ENCODE data around the gene EDRF1.
"Not testable (repeated sequence)": the region's sequence is repeated elsewhere in the genome, so short reads cannot be mapped to it uniquely, and the experiment has no call there.

The EDRF1 gene

DNA sequence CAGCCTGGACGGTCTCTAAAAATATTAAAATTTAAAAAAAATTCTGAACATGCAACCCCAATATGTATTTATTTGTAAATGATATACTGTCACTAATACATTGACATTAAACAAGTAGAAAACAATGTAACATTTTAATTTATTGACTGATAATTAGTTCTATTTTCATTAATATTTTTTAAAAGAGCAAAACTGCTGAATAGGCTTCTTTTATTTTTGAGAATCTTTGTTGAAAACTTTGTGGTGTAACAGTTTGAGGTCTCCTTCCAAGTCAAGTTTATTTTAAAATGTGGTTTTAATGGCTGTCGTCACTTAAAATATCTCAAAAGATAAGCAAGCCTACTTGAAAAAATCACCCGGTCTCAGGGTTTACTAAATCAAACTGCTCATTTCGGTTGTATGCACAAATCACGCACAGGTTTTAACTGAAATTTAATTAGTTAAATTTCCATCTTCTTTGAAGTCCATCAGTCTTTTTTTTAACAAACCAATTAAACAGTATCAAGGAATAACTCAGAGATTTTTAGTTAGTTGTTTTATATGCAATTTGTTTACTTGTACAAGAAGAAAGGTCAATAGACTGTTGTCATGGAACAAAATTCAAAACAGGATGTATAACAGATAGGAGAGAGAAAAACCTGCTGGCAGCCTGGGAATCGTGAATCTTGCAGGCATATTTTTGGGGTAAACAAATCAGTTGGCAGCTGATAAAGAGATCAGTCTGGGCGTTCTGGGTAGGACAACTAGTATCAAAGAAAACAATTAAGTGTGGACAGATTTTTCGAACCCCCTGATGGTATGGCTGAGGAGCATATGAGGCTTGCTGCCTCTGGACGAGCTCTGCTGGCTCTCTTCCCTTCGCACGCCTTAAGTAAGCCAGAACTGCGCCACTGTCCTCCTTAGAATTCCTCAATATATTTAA is 9.7 kb upstream of the EDRF1 start:
- no peak for FAIRE-seq

DNA sequence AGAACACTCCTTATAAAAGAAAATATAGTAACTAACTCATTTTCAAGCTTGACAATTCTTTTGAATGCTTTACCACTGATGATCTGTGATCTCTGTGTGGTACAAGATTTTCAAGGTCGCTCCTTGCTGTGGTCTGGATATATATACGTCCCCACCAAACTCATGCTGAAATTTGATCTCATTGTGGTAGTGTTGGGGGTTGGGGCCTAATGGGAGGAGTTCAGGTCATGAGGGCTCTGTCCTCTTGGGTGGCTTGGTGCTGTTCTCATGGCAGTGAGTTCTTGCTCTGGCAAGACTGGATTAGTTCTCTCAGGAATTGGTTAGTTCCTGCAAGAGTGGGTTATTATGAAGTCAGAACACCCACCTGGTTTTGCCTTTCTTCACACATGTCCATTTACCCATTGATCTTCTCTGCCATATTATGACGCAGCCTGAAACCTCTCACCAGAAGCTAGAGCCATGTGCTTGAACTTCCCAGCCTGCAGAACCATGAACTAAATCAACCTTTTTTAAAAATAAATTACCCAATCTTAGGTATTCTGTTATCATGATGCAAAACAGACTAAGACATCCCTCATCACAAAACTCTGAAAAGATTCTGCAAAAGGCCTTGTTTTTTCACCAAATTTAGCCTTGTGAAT is 8.3 kb upstream of the EDRF1 start:
- no peak for FAIRE-seq

DNA sequence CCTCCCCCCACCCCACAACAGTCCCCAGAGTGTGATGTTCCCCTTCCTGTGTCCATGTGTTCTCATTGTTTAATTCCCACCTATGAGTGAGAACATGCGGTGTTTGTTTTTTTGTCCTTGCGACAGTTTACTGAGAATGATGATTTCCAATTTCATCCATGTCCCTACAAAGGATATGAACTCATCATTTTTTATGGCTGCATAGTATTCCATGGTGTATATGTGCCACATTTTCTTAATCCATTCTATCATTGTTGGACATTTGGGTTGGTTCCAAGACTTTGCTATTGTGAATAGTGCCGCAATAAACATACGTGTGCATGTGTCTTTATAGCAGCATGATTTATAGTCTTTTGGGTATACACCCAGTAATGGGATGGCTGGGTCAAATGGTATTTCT is 4.8 kb upstream of the EDRF1 start:
- FAIRE-seq: not testable (repeated sequence)

DNA sequence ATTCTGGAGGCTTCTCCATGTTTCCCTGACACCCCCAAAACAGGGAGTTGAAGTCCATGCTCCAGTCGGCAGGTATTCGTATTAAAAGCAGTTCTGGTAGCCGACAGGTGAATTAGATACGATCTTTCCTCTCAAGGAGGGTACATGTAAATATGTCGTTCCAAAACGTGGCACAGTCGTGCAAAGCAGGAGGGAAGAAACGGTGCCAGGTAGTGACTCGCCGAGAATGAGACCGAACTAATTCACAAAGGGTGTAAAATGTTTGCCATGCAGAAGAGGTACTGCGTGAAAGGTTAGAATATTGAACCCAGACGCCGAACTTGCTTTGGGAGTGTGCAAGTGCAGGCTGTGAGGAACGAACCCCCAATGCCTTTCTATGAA is 483 bp downstream of the EDRF1 start:
- FAIRE-seq: no peak

DNA sequence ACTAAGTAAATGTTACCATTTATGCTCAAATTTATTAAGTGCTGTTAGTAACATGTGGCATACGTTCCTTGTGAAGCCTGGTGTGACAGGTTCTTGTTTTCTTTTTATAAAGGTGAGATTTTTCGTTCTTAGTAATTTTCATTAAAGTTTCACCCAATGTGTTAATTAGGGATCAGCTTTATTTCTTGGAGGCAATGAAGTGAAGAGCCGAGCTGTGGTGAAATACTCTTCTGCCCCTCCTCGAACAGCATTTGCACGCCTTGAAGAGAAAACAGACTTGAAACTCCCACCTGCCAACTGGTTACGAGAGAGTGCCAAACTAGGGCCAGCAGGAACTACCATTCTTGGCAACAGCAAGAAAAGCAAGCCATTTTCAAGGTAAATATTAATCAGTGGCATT is 1.5 kb downstream of the EDRF1 start:
- FAIRE-seq: no peak

DNA sequence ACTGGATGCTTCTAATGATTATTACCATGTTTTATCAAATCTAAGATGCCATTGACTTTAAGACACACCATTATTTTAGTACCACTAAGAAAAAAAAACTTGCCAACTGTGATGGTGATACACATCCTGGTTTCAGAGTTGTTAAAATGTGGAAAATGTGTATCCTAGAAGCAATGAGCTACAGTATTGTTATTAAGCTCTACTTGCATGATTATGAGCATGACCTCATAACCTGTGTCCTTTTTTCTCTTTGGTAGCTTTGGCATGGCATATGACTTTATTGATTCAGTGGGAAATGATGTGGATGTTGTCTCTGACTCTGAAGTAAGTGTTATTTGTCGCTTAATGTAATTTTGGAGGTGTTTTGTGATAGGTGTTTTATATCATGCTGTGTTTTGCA is 3.3 kb downstream of the EDRF1 start:
- FAIRE-seq: no peak

DNA sequence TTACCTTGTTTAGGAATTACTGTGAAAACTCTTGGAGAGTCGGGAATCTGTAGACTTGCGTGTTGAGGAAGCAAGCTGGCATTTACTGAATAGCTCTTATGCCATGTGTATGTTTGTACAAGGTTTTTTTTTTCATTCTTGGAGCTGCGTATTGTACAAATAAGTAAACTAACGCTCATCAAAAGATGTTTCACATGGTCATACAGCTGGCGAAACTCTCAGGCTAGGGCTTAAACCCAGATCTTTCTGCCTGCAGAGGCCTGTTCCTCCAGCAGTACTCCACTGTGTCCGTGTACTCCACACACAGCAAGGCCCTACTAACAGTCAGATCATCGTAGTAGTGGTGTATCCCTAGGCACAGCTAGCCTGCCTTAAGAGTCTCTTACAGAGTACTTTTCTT is 7.4 kb downstream of the EDRF1 start:
- FAIRE-seq: no peak

DNA sequence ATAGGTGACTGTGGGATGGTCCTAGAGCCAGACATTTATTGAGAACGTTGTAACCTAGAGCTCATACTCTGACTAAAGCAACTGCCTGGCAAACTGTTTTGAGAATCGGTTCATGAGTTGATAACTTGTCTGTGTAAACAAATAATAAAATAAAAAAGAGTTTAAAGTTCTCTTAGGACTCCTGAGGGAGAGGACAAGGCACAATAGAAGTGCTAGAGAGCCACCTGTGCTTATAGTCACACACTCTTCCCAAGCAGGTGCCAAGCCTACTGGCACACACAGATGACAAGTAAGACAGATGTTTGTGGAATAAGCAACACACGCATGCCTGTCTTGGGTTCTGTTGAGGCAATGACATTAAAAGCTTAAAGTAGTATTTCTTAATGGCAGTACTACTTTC is 7.9 kb downstream of the EDRF1 start:
- FAIRE-seq: no peak

DNA sequence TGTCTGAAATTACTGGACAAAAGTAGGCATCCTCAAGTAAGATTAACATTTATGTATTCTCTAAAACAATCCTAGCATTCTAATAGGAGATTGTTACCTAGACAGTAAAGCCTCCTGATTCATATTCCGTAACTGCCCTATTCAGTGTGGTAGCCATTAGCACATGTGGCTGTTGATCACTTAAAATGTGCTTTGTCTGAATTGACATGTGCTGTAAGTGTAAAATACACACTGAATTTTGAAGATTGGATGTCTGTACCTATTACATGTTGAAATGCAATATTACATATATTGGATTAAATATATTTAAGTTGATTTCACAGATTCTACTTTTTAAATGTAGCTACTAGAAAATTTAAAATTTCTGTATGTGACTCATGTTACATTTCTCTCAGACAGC is 14.6 kb downstream of the EDRF1 start:
- FAIRE-seq: no peak

DNA sequence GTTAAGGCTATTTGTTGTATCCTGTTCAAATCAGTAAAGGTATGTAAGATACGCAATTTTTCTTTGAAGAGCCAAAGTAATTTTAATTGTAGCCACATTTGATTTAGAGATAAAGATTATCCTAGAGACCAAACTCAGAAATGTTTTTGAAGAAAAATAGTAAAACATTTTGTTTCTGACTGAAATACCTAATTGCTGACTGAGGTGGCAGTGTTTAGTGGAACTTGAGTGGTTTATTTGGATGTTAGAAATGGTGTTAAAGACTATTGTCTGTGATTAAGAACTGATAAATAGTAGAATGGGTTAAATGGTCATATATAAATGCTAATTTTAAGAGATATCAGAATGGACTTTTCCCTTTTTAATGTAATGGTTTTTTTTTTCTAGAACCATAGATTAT is 15.3 kb downstream of the EDRF1 start:
- peak; percentile 57 for FAIRE-seq

DNA sequence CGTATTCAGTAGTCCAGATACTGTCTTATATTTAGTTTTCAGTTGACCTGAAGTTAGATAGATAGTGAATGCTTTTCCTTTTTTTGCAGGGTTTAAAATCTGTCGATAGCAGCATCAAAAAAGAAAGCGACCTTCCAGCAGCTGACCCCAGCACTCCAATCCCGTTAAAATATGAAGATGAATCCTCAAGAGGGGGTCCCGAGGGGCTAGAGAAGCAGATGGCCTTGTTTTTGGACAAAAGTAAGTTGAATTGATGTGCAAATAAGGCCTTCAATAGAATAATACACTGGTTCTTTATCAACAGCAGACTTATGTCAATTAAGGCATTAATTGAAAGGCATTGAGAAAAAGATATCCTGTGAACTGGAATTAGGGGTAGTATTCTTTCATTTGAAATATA is 18.7 kb downstream of the EDRF1 start:
- no peak for FAIRE-seq

DNA sequence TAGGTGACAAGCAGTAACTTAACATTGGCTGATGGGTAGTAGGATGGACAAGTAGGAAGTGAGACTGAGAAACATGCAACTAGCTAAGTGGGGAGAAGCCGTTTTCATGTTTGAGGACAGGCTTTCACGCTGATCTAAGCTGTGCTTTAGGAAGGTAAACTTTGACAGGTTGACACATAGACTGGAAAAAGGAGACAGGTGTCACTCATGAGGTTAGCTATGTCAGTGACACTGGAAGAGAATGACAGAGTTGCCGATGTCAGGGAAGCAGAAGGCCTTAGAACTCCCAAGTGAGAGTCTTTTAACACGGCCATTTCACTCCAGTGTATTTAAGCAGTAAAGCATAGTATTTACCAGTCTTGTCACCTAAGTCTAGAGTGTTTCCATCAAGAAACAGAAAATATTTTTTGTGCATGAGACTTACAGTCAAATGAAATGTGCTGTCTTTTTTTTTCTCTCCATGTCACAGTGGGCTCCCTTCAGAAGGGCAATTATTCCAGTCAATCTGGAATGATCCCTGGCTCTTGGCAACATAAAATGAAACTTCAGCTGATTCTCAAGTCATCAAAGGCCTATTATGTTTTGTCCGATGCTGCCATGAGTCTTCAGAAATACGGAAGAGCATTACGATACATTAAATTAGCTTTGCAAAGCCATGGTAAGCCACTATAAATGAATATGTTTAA is 20.6 kb downstream of the EDRF1 start:
- FAIRE-seq: no peak

DNA sequence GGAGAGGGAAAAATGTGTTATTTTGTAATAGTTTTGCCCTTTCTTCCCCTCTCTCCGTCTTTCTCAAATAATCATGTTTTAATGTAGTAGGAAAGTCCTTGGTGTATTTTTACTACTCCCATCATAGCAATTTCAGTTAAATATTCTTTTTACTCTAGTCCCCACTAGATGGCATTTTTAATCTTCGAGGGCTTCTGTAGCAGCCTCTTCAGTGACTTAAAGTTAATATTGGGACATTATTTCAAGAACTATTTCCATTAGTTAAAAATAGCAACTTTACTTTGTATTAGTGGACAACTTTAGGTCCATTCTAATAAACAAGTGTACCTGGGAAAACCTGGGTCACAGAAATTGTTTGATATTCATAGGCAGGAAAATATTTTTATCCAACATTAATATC is 23.0 kb downstream of the EDRF1 start:
- FAIRE-seq: peak; percentile 33

DNA sequence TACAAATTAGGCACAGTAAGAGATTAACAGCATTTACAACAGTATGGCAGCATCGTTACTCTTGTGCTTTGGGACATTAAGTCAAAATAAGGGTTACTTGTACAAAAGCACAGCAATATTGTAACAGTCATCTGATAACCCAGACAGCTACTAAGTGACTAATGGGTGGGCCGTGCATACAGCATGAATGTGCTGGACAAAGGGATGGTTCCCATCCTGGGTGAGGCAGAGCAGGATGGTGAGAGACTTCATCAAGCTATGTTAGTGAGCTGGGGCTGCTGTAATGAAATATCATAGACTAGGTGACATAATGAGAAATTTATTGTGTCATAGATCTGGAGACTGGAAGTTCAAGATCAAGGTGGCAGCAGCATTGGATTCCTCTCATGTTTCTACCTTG is 25.4 kb downstream of the EDRF1 start:
- no peak for FAIRE-seq

DNA sequence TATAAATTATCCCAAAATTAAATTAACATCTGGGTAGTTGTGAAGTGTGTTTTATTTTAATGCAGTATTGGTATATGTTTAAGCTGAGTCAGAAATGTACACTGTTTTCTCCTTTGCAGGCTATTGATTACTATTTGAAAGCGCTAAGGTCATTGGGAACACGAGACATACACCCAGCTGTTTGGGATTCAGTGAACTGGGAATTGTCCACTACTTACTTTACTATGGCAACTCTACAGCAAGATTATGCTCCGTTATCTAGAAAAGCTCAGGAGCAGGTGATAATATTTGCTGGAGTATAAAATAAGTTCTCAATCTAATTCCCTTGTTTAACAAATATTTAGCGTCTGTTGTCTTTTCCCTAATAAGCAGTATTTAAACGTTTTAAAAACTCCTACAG is 27.9 kb downstream of the EDRF1 start:
- FAIRE-seq: no peak

DNA sequence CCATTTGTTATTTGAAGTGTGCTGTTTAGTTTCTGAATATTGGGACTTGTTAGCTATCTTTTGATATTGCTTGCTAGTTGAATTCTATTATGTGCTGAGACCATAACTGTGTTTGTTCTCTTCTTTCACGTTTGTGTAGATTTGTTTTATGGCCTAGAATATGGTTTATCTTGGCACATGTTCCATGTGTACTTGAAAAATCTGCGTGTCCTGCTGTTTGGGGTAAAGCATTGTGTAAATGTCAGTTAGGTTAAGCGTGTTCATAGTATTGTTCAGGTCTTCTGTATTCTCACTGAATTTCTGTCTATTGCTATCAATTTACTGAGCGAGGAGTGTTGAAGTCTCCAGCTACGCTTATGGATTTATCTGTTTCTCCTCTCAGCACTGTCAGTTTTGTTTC is 36.7 kb downstream of the EDRF1 start:
- peak; percentile 14 for FAIRE-seq

DNA sequence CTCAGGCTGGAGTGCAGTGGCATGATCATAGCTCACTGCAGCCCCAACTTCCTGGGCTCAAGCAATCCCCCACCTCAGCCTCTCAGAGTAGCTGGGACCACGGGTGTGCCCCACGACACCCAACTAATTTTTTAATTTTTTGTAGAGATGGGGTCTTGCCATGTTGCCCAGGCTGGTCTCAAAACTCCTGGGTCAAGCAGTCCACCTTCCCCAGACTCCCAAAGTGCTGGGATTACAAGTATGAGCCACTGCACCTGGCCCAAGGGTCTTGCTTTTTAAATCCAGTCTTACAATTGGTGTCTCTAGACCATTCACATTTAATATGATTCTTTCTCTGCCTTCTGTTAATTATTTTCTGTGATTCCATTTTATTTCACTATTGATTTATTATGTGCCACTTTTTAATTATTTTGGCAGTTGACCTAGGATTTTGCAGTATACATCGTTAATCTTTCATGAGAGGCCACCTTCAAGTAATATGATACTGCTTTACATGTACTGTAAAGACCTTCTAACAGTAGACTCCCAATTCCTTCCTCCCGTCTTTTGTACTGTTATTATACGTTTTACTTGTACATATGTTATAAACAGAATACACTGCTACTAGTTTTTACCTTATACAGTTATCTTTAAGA is 37.5 kb downstream of the EDRF1 start:
- FAIRE-seq: no peak

DNA sequence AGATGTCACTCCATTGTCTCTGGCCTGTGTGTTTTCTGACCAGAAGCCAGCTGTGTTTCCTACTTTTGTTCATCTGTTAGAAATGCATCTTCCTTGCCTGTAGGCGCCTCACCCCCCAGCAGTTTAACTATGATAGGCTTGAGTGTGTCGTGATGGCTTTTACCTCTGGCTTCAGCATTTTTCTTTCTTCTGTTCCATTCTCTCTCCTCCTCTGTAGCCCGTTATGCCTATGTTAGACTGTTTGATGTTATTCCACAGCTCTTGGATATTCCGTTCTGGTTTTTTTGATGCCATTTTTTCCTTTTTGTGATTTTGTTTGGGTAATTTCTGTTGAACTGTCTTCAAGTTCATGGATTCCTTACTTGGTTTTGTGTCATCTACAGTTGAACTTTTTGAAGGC is 38.2 kb downstream of the EDRF1 start:
- FAIRE-seq: no peak

DNA sequence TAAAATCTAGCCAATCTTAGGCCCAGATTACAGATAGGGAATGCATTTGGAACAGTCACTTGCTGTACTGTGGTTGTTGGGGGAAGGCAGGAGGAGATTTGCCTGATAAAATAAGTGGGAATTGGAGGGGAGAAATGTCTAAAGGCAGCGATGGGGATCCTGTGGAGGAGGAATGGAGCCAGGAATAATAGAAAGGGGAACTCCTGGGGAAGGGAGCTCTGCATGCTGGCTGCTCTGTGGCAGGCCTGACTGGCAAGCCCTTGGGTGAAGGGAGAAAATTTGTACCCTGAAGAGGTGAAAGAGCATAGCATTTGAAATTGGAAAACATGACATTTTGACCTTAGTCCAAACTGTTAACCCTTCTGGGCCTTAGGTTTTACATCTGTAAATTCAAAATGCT is 42.5 kb downstream of the EDRF1 start:
- no peak for FAIRE-seq

DNA sequence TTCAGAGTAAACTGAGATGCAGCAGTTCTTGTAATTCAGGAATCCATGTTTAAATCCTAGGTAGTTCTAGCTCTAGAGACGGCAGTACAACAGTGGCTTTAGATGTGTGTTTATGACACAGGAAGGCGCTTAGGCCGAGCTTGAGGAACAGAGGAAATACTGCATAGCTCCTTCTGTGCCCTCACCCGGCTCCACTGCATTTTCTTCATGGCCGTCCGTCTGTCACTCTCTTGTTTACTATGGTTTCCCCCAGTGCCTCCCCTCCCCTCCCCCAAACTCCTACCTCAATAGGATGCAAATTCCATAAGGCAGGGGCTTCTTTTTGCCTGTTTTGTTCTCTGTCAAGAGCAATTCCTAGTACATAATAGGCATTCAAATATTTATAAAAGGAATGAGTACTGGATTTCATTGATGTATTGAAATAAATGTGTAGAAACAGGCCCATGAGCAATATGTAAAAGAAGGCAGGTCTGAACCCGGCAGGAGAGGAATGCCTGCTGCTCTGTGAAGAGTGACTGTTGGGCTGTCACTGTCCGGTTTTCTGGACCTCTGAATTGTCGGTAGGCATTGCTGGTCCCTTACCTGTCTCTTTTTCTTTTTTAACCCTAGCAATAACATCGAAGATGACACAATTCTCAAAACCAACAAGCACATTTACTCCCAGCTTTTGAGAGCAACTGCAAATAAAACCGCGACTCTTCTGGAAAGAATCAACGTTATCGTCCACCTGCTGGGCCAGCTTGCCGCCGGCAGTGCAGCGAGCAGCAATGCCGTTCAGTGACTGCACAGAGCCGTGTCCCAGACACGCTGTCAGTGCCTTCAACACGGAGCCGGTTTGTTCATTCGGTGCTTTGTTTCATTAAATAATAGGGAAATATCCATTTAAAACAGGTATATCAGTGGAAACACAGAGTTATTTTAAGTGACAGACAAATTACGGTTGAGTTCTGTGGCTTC is 43.5 kb downstream of the EDRF1 start:
- no peak for FAIRE-seq

DNA sequence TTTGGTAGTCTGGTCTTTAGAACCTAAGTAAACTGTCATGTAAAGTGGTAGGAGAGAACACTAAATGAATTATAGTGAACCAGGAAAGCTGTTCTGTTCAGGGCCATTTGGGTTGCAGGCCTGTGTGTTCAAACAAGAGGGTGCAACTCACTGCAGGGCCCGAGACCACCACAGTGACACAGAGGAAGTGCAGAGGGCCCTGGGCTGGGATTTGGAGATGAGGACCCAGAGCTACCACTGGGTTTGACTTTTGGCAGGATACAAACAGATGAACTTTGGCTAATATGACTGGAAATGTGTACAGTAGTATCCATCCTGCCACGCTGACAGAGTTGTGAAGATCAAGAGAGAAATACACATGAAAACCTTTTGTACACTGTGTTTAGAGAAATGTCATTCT is 46.3 kb downstream of the EDRF1 start:
- FAIRE-seq: no peak

DNA sequence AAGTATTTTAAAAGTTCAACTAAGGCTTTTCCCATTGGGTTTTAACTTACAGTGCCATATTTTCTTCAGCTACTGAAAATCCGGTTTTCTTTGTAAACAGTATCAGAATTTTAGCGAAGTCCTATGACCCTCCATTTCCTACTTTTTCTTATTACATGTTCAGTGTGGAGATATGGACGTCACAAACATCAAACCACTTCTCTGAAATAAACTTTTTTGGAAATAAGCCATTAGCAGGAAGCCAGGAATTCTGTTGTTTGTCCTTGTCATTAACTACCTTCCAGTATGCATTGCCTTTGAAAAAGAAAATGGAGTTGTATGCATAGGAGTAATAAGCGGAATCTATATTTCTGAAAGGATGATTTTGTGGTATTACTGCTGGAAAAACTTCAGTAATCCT is 47.0 kb downstream of the EDRF1 start:
- FAIRE-seq: no peak
